T47D (cell line): ENCODE results near the gene ACVR2B.
"Not testable (repeated sequence)": the region's sequence is repeated elsewhere in the genome, so short reads cannot be mapped to it uniquely, and the experiment has no call there.

Source experiments
- DNase-seq, 2 experiments: peaks; one replicate each; pipeline versions ENCODE4 v3.0.0 to v3.0.0-alpha.2; 2011 to 2012; ENCODE audit warnings: low read depth in 1 of 2, low spot score in 1 of 2
- JUND ChIP-seq: IDR thresholded peaks from 2 replicates; pipeline ENCODE4 v1.6.1; 2012; ENCODE audit warnings: low read depth
- in situ Hi-C: cut with HindIII; loops from 2 replicates; pipeline ENCODE4 v1.10.0; 2016; ENCODE audit warnings: low sequenced_read_pairs, low pct_unique_long_range_greater_than_20kb

Gene ACVR2B

DNA sequence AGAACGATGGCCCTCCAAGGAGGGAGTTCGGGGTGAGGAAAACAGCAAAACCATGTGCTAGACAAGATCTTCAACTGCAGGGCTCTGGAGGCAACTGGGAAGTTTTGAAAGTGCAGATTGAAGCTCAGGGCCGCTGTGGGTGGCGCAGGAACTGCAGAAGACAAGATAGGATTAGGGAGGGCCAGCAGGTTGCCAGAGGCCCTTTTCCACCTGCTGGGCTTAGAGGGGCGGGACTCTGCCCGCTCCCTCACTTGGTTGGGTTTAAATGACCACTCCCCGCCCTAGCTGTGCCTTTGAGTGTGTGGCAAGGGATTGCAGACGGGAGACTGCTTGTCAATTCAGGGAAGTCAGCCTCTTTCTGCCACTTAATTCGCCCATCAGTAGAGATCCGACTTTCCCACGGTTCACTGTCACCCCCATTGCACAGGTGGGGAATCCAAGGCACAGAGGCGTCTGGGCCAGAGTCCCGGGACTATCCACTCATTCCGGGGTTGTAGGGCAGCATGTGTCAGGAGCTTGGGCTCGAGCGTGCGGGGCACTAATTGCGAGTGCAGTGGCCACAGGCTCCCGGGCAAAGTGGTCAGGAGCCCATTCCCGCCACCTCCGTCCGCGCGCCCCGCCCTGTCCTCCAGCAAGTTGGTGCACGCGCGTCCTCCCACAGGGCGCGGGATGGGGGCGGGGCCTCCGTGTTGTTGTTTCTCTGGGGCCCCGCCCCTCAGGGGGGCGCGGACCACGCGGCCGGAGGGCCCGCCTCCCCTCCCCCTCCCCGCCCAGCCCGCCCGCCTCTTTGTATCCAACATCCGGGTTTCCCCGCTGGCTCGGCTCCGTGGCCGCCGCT is at the start of gene ACVR2B:
Gene ACVR2B (plus strand): TSS at position 816 of the 838 bp plus-strand sequence. CDS start 433 bp downstream, outside the sequence.
- no peak for TF ChIP-seq JUND
- DNase-seq, result peak; percentile 90 to 94
- in situ Hi-C loops, result no loop called here

GRCh38 chr3:38404286-38404685 is 49.4 kb upstream of the ACVR2B start:
- no peak for DNase-seq
- in situ Hi-C loops, result no loop called here
- no peak for TF ChIP-seq JUND

DNA sequence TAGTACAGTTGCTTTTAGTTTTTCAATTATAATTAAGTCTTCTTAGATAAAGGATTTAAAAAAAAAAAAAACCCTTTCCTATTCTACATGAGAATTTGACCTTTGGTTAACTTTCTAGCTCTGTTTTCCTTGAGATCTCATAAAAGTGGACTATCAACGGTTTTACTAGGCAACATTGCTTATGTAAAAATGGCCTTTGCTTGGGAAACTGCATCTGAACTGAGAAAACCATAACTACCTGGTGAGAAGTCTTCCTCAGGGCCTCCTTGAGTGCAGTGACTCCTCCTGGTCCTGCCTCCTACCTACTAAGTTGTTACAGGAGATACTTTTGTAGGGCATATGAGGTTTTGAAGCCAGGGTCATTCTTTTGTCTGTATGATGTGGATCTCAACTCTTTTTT is 42.1 kb upstream of the ACVR2B start:
- no peak for DNase-seq
- in situ Hi-C loops, result no loop called here
- TF ChIP-seq JUND, result no peak

- DNase-seq, result not testable (repeated sequence)
These were observed 32.9 kb upstream of the ACVR2B start for GRCh38 chr3:38420758-38421157.

GRCh38 chr3:38421679-38422336 is 31.9 kb upstream of the ACVR2B start:
- no peak for TF ChIP-seq JUND
- DNase-seq, result no peak

More at GRCh38 chr3:38420758-38421157, 32.9 kb upstream of the ACVR2B start:
- in situ Hi-C loops, result not testable (repeated sequence)

DNA sequence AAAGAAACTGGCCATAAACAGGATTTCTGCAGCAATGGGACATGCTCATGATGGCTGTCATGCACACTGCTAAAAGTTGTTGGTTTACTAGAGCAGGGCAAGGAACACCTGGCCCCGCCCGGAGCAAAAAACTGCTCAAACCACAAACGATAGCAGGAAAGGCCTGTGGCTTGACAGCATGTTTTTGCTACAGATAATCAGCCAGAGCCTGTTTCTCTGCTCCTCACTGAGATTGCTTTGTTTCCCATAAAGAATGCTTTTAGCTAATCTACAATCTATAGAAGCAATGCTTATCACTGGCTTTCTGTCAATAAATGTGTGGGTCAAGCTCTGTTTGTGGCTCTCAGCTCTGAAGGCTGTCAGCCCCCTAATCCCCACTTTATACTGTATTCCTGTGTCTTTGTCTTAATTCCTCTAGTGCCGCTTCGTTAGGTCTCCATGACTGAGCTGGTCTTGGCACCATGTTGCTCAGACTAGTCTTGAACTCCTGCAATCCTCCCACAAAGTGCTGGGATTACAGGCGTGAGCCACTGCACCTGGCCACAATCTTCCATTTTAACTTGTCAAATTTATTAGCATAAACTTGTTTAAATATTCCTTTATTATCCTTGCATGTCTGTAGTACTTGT is 26.8 kb upstream of the ACVR2B start:
- DNase-seq, in situ Hi-C loops: not testable (repeated sequence)

More at GRCh38 chr3:38421679-38422336, 31.9 kb upstream of the ACVR2B start:
- in situ Hi-C loops, result no loop called here

GRCh38 chr3:38432871-38433658 is 20.6 kb upstream of the ACVR2B start:
- in situ Hi-C loops, result not testable (repeated sequence)
- DNase-seq, result peak in 1 of 2 experiments; percentile 19

- DNase-seq, in situ Hi-C loops: not testable (repeated sequence)
These were observed 20.0 kb upstream of the ACVR2B start for GRCh38 chr3:38433661-38434060.

DNA sequence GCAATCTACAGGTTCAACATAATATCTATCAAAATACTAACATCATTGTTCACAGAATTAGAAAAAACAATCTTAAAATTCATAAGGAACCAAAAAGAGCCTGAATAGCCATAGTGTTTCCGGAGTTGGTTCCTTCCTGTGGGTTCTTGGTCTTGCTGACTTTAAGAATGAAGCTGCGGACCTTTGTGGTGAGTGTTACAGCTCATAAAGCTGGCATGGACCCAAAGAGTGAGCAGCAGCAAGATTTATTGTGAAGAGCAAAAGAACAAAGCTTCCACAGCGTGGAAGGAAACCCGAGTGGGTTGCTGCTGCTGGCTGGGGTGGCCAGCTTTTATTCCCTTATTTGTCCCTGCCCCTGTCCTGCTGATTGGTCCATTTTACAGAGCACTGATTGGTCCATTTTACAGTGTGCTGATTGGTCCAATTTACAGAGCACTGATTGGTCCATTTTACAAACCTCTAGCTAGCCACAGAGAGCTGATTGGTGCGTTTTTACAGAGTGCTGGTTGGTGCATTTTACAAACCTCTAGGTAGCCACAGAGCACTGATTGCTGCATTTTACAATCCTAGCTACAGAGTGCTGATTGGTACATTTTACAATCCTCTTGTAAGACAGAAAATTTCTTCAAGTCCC is 15.1 kb upstream of the ACVR2B start:
- in situ Hi-C loops, DNase-seq: not testable (repeated sequence)

- in situ Hi-C loops, DNase-seq: not testable (repeated sequence)
These were observed 10.5 kb upstream of the ACVR2B start for GRCh38 chr3:38443205-38443604.

GRCh38 chr3:38446085-38446686 is 7.5 kb upstream of the ACVR2B start:
- in situ Hi-C loops, result no loop called here
- no peak for DNase-seq
- no peak for TF ChIP-seq JUND

GRCh38 chr3:38446812-38447211 is 6.9 kb upstream of the ACVR2B start:
- in situ Hi-C loops, result no loop called here
- no peak for TF ChIP-seq JUND
- no peak for DNase-seq
